Measurements from ENCODE around the gene KLF14.
"Not testable (repeated sequence)": the region's sequence is repeated elsewhere in the genome, so short reads cannot be mapped to it uniquely, and the experiment has no call there.

DNA sequence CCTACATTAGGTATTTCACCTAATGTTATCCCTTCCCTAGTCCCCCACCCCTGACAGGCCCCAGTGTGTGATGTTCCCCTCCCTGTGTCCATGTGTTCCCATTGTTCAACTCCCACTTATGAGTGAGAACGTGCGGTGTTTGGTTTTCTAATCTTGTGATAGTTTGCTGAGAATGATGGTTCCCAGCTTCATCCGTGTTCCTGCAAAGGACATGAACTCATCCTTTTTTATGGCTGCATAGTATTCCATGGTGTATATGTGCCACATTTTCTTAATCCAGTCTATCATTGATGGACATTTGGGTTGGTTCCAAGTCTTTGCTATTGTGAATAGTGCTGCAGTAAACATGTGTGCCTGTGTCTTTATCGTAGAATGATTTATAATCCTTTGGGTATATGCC, 30.6 kb upstream of the KLF14 start:
- TF ChIP-seq, protein P1, sequence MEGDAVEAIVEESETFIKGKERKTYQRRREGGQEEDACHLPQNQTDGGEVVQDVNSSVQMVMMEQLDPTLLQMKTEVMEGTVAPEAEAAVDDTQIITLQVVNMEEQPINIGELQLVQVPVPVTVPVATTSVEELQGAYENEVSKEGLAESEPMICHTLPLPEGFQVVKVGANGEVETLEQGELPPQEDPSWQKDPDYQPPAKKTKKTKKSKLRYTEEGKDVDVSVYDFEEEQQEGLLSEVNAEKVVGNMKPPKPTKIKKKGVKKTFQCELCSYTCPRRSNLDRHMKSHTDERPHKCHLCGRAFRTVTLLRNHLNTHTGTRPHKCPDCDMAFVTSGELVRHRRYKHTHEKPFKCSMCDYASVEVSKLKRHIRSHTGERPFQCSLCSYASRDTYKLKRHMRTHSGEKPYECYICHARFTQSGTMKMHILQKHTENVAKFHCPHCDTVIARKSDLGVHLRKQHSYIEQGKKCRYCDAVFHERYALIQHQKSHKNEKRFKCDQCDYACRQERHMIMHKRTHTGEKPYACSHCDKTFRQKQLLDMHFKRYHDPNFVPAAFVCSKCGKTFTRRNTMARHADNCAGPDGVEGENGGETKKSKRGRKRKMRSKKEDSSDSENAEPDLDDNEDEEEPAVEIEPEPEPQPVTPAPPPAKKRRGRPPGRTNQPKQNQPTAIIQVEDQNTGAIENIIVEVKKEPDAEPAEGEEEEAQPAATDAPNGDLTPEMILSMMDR (conservative IDR thresholded peaks at IDR 0.05; ENCODE audit: low read depth, low read length), result not testable (repeated sequence)
- not testable (repeated sequence) for TF ChIP-seq EZH2 (IDR thresholded peaks at IDR 0.05; ENCODE audit: borderline replicate concordance, low read depth, low read length, poor library complexity, severe bottlenecking)
